GM23248 (cell line): ENCODE data around the gene TAAR5.
"Not testable (repeated sequence)": the region's sequence is repeated elsewhere in the genome, so short reads cannot be mapped to it uniquely, and the experiment has no call there.

ENCODE experiments used
- EZH2 ChIP-seq: fragments of 200-600 bp; sonication (generic); IDR thresholded peaks from 2 replicates; pipeline ENCODE4 v1.6.1; 2018; ENCODE audit warnings: antibody characterized with exemption, mild to moderate bottlenecking; ENCODE audit not compliant: insufficient read depth, poor library complexity, severe bottlenecking
- EZH2phosphoT487 ChIP-seq: fragments of 200-600 bp; sonication (generic); IDR thresholded peaks from 2 replicates; pipeline ENCODE4 v1.6.1; 2018; ENCODE audit warnings: antibody characterized with exemption, moderate library complexity, mild to moderate bottlenecking, low read depth; ENCODE audit not compliant: insufficient read depth

DNA sequence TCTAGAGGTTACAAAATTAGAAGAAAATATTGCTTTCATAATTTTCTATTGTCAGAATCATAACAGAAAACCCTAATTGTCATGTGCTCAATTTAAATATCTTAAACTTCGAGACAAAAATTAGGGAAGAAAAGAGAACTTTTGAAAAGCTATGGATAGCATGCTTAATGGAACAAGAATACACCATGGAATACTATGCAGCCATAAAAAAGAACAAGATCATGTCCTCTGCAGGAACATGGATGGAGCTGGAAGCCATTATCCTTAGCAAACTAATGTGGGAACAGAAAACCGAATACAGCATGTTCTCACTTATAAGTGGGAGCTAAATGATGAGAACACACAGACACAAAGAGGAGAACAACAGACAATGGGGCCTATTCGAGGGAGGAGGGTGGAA, 29.5 kb downstream of the TAAR5 start:
- not testable (repeated sequence) for TF ChIP-seq EZH2, EZH2phosphoT487
